CD8-positive, alpha-beta memory T cell (primary cell): ENCODE data around the gene GID8. TPM values are rescaled to one million over a fixed set of nuclear protein-coding genes. Genes with fewer than 3 reads are reported as not detected.
"Not testable (repeated sequence)": the region's sequence is repeated elsewhere in the genome, so short reads cannot be mapped to it uniquely, and the experiment has no call there.

Source experiments
- CTCF ChIA-PET: fragments of 350-600 bp; sonication (Branson Sonifier 250); formaldehyde crosslinking; loops from one replicate; lab custom pipeline; 2021; ENCODE audit warnings: antibody characterized with exemption; lab: Charles Lee
- POLR2A ChIA-PET: fragments of 350-600 bp; sonication (Branson Sonifier 250); formaldehyde crosslinking; loops from one replicate; lab custom pipeline; 2021; ENCODE audit warnings: antibody characterized with exemption; lab: Charles Lee
- DNase-seq, 5 donors: peaks; one replicate each; pipeline versions ENCODE4 v3.0.0 to v3.0.0-alpha.2; 2020 to 2022; ENCODE audit warnings: mixed read lengths in 1 of 5
- H3K27ac ChIP-seq: one replicate; pipeline ENCODE4 v1.7.0; 2013; ENCODE audit warnings: low read depth, mild to moderate bottlenecking, low read length, moderate library complexity
- H3K27me3 ChIP-seq: 2 replicates; pipeline ENCODE4 v1.7.0; 2013; ENCODE audit warnings: low read length, mild to moderate bottlenecking; ENCODE audit not compliant: insufficient read depth, poor library complexity, severe bottlenecking
- H3K36me3 ChIP-seq: 2 replicates; pipeline ENCODE4 v1.7.0; 2013; ENCODE audit warnings: mild to moderate bottlenecking, low read length, moderate library complexity; ENCODE audit not compliant: insufficient read depth
- H3K4me1 ChIP-seq: 2 replicates; pipeline ENCODE4 v1.7.0; 2013; ENCODE audit warnings: mild to moderate bottlenecking, low read length, moderate library complexity; ENCODE audit not compliant: insufficient read depth
- H3K4me3 ChIP-seq: 2 replicates; pipeline ENCODE4 v1.7.0; 2013; ENCODE audit warnings: mild to moderate bottlenecking, low read length
- H3K9me3 ChIP-seq: 2 replicates; pipeline ENCODE4 v1.7.0; 2013; ENCODE audit warnings: mild to moderate bottlenecking, low read length
- H3K27ac Mint-ChIP-seq, 8 donors: one replicate each; pipeline ENCODE4 v1.8.0; 2020 to 2021; ENCODE audit warnings: mixed read lengths in 8 of 8, mild to moderate bottlenecking in 6 of 8, inconsistent platforms in 3 of 8, moderate library complexity in 3 of 8
- H3K27me3 Mint-ChIP-seq, 2 donors: one replicate each; pipeline ENCODE4 v1.8.0; 2020 to 2021; ENCODE audit warnings: mixed read lengths in 2 of 2, mild to moderate bottlenecking in 1 of 2, moderate library complexity in 1 of 2
- H3K36me3 Mint-ChIP-seq, 3 donors: one replicate each; pipeline ENCODE4 v1.8.0; 2020 to 2021; ENCODE audit warnings: mixed read lengths in 3 of 3, inconsistent platforms in 1 of 3, mild to moderate bottlenecking in 1 of 3
- H3K4me1 Mint-ChIP-seq, 3 donors: one replicate each; pipeline ENCODE4 v1.8.0; 2020 to 2021; ENCODE audit warnings: mixed read lengths in 3 of 3, inconsistent platforms in 1 of 3, mild to moderate bottlenecking in 1 of 3
- H3K4me3 Mint-ChIP-seq, 7 donors: one replicate each; pipeline ENCODE4 v1.8.0; 2020 to 2021; ENCODE audit warnings: mixed read lengths in 7 of 7, mild to moderate bottlenecking in 6 of 7, moderate library complexity in 4 of 7, inconsistent platforms in 2 of 7
- H3K9me3 Mint-ChIP-seq, 5 donors: one replicate each; pipeline ENCODE4 v1.8.0; 2020 to 2022; ENCODE audit warnings: mixed read lengths in 5 of 5, mild to moderate bottlenecking in 3 of 5, moderate library complexity in 2 of 5, inconsistent platforms in 1 of 5
- polyA plus RNA-seq: library from polyadenylated mRNA; unstranded; fragments of 300-500 nt; fragmentation: Illumina TruSeq; gene quantifications from one replicate; pipeline ENCODE4 v1.2.3, GENCODE V29; 2021
- total RNA-seq, 2 experiments: library from RNA; stranded (reverse); gene quantifications; one replicate each; pipeline ENCODE4 v1.2.3, GENCODE V29; 2021

The GID8 gene
- total and polyA plus RNA-seq, 3 experiments from 2014 or later = 19.0 to 45.5 (median 44.9) TPM

DNA sequence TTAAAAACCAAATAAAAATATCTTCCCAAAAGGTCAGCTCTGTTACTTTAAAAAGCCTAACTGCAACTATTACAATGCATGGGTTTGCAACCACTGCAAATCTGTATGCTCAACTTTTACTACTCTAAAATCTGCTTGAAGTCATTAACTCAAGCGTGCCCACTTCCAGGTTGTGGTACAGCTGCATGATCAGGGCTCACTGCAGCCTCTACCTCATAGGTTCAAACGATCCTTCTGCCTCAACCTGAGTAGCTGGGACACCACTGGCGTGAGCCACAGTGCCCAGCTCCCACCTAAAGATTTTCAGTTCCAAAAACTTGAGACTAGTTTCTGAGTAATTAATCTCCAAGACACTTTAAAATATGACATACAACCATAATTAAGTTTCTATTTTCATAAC is 19.8 kb upstream of the GID8 start:
- Mint-ChIP-seq H3K4me1 (peaks cover 80 to 95% (median 95%) of the 10 kb centered on the region in 3 donors), H3K27me3 (peaks cover 0 to 2% of the 10 kb centered on the region in 2 donors), H3K27ac (peak overlapping the region; percentile 82 to 95 (median 92)), H3K4me3 (peak overlapping the region; percentile 83 to 87 (median 85)), H3K9me3 (no peaks in the 10 kb centered on the region), H3K36me3 (peaks cover 0 to 28% (median 3%) of the 10 kb centered on the region in 3 donors)
- Histone ChIP-seq H3K36me3 (peaks cover 5% of the 10 kb centered on the region), H3K27ac (no peak overlapping the region), H3K9me3 (no peaks in the 10 kb centered on the region), H3K27me3 (no peaks in the 10 kb centered on the region), H3K4me3 (peak overlapping the region; percentile 10), H3K4me1 (peaks cover 94% of the 10 kb centered on the region)
- DNase-seq = peak in 1 of 5 donors; percentile 67
- CTCF ChIA-PET = interaction anchor here (0.9 to 8.2 kb wide), 7 partner anchors 9 to 91 kb away, joined by 3 to 62 read pairs (median 6); partner anchors contain the start of gene GID8
- POLR2A ChIA-PET = interaction anchor here (0.5 to 1.5 kb wide), 8 partner anchors 9 to 1252 kb away, joined by 3 to 6 read pairs (median 3); partner anchors contain the start of gene GID8

GRCh38 chr20:62918831-62919230 is 19.1 kb upstream of the GID8 start:
- peaks cover 94% of the 10 kb centered on the region for H3K4me1 ChIP-seq
- CTCF ChIA-PET = interaction anchor here (0.9 to 8.2 kb wide), 7 partner anchors 10 to 90 kb away, joined by 3 to 62 read pairs (median 6); partner anchors contain the start of gene GID8

DNA sequence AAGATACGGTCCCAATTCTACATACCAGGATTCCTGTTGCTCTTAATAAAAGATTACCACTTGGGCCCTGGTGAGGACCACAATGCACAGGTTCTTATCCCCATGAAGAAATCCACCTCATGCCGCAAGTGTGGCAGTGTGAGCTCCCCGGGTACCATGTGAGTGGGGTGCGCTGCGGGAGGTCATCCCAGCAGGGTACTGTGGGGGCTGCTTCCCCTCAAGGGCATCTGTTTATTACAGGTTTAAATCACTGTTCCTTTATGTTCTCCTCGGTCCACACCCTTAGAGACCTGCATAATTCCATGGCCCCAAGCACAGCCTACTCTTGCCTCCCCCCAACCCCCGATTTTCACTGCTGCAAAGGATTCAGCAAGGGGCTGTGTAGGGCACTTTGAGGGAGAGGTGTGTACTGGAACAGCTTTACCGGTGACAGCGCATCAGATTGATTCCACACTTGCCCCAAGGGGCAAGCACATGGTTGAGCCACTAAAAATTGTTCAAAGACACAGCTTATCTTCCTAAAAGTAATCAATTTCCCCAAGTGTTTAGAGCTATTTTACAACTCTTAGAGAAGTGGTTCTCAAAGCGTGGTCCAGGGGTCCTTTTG is 17.8 kb upstream of the GID8 start:
- CTCF ChIA-PET = interaction anchor here (0.9 to 8.2 kb wide), 5 partner anchors 9 to 34 kb away, joined by 3 to 62 read pairs (median 4); no protein-coding TSS in a partner anchor
- H3K4me3 ChIP-seq = no peak overlapping the region
- peak overlapping the region; percentile 82 to 95 (median 92) for H3K27ac Mint-ChIP-seq

More at GRCh38 chr20:62918831-62919230, 19.1 kb upstream of the GID8 start:
- DNase-seq = peak; percentile 37 to 69 (median 52)
- Histone ChIP-seq H3K4me3 (peak overlapping the region; percentile 41), H3K9me3 (no peaks in the 10 kb centered on the region), H3K27ac (no peak overlapping the region), H3K36me3 (no peaks in the 10 kb centered on the region), H3K27me3 (no peaks in the 10 kb centered on the region)
- H3K4me1 Mint-ChIP-seq = peaks cover 82 to 97% (median 95%) of the 10 kb centered on the region in 3 donors
- POLR2A ChIA-PET = interaction anchor here (0.8 to 1.5 kb wide), 4 partner anchors 9 to 36 kb away, joined by 3 to 4 read pairs (median 3); partner anchors contain the start of gene GID8
- H3K9me3 Mint-ChIP-seq = no peaks in the 10 kb centered on the region
- peaks cover 0 to 2% of the 10 kb centered on the region in 2 donors for H3K27me3 Mint-ChIP-seq
- peaks cover 0 to 22% (median 3%) of the 10 kb centered on the region in 3 donors for H3K36me3 Mint-ChIP-seq
- peak overlapping the region; percentile 83 to 87 (median 85) for H3K4me3 Mint-ChIP-seq
- H3K27ac Mint-ChIP-seq = peak overlapping the region; percentile 48 to 95 (median 92)

GRCh38 chr20:62921119-62921687 is 16.7 kb upstream of the GID8 start:
- Histone ChIP-seq H3K4me3 (no peak overlapping the region), H3K27ac (no peak overlapping the region)

More for the DNA sequence above, 17.8 kb upstream of the GID8 start:
- DNase-seq = no peak
- Histone ChIP-seq H3K27me3 (no peaks in the 10 kb centered on the region), H3K36me3 (no peaks in the 10 kb centered on the region), H3K9me3 (no peaks in the 10 kb centered on the region), H3K4me1 (peaks cover 96% of the 10 kb centered on the region), H3K27ac (no peak overlapping the region)
- no peaks in the 10 kb centered on the region for H3K9me3 Mint-ChIP-seq
- H3K36me3 Mint-ChIP-seq = peaks cover 0 to 15% (median 3%) of the 10 kb centered on the region in 3 donors
- H3K27me3 Mint-ChIP-seq = peaks cover 0 to 2% of the 10 kb centered on the region in 2 donors
- peak overlapping the region; percentile 68 to 87 (median 85) for H3K4me3 Mint-ChIP-seq
- peaks cover 83 to 97% (median 95%) of the 10 kb centered on the region in 3 donors for H3K4me1 Mint-ChIP-seq
- POLR2A ChIA-PET = interaction anchor here (0.7 kb wide), 1 partner anchor 105 kb away, joined by 3 read pairs; no protein-coding TSS in a partner anchor

DNA sequence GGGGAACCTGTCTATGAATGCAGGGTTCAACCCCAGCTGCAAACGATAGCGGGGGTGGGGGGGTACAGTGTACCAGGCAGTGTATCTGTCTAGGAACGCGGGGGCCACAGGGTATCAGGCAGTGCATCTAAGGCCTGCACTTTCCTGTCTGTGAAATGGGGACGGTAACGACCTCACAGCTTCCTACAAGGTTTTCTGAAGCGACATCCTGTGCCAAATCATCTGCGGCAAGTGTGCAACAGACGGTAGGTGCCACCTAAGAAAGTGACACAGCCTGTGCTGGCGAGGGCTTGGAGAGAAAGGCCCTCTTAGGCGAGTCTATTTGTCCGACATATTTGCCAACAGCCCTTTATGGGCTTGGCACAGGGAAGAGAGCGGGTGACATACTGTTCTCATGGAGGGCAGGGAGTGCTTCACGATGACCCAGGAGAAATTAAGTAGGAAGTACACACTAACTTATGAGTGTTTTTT is 15.5 kb upstream of the GID8 start:
- H3K36me3 ChIP-seq = no peaks in the 10 kb centered on the region
- H3K4me1 Mint-ChIP-seq = peaks cover 75 to 88% (median 87%) of the 10 kb centered on the region in 3 donors
- peak overlapping the region; percentile 47 to 99 (median 98) for H3K27ac Mint-ChIP-seq
- ChIA-PET CTCF (interaction anchor here (1.4 to 1.6 kb wide), 2 partner anchors 14 to 20 kb away, joined by 3 to 5 read pairs; no protein-coding TSS in a partner anchor), POLR2A (interaction anchor here (1.0 kb wide), 1 partner anchor 17 kb away, joined by 8 read pairs; no protein-coding TSS in a partner anchor)
- H3K36me3 Mint-ChIP-seq = peaks cover 0 to 16% (median 3%) of the 10 kb centered on the region in 3 donors
- H3K27me3 Mint-ChIP-seq = peaks cover 0 to 3% of the 10 kb centered on the region in 2 donors
- DNase-seq = peak in 4 of 5 donors; percentile 46 to 68 (median 55)
- H3K27me3 ChIP-seq = no peaks in the 10 kb centered on the region
- H3K9me3 Mint-ChIP-seq = no peaks in the 10 kb centered on the region
- H3K27ac ChIP-seq = peak overlapping the region; percentile 14
- no peak overlapping the region for H3K4me3 ChIP-seq
- peak overlapping the region; percentile 82 to 98 (median 91) for H3K4me3 Mint-ChIP-seq
- no peaks in the 10 kb centered on the region for H3K9me3 ChIP-seq
- H3K4me1 ChIP-seq = peaks cover 83% of the 10 kb centered on the region

More at GRCh38 chr20:62921119-62921687, 16.7 kb upstream of the GID8 start:
- DNase-seq = peak; percentile 58 to 74 (median 63)
- Mint-ChIP-seq H3K4me1 (peaks cover 76 to 90% (median 89%) of the 10 kb centered on the region in 3 donors), H3K9me3 (no peaks in the 10 kb centered on the region), H3K36me3 (peaks cover 0 to 21% (median 3%) of the 10 kb centered on the region in 3 donors), H3K4me3 (peak overlapping the region; percentile 73 to 90 (median 82)), H3K27me3 (peaks cover 0 to 3% of the 10 kb centered on the region in 2 donors), H3K27ac (peak overlapping the region; percentile 85 to 95 (median 93))
- CTCF ChIA-PET = interaction anchor here (0.8 to 8.2 kb wide), 9 partner anchors 8 to 56 kb away, joined by 3 to 62 read pairs (median 3); no protein-coding TSS in a partner anchor
- peaks cover 85% of the 10 kb centered on the region for H3K4me1 ChIP-seq
- H3K27me3 ChIP-seq = no peaks in the 10 kb centered on the region
- POLR2A ChIA-PET = interaction anchor here (1.0 kb wide), 1 partner anchor 21 kb away, joined by 3 read pairs; no protein-coding TSS in a partner anchor
- no peaks in the 10 kb centered on the region for H3K9me3 ChIP-seq
- no peaks in the 10 kb centered on the region for H3K36me3 ChIP-seq

- H3K4me1 Mint-ChIP-seq = peaks cover 75 to 88% (median 87%) of the 10 kb centered on the region in 3 donors
- not testable (repeated sequence) for H3K27me3 ChIP-seq, H3K9me3 Mint-ChIP-seq, H3K36me3 ChIP-seq, DNase-seq, H3K9me3 ChIP-seq, H3K27me3 Mint-ChIP-seq
- CTCF ChIA-PET = interaction anchor here (1.4 to 1.6 kb wide), 3 partner anchors 14 to 21 kb away, joined by 3 to 7 read pairs (median 5); no protein-coding TSS in a partner anchor
- peaks cover 0 to 16% (median 3%) of the 10 kb centered on the region in 3 donors for H3K36me3 Mint-ChIP-seq
- H3K27ac ChIP-seq = peak overlapping the region; percentile 14
- POLR2A ChIA-PET = interaction anchor here (1.0 kb wide), 1 partner anchor 16 kb away, joined by 8 read pairs; no protein-coding TSS in a partner anchor
- H3K4me1 ChIP-seq = peaks cover 83% of the 10 kb centered on the region
- H3K4me3 Mint-ChIP-seq = peak overlapping the region; percentile 84 to 98 (median 93)
- H3K4me3 ChIP-seq = peak overlapping the region; percentile 6
- H3K27ac Mint-ChIP-seq = peak overlapping the region; percentile 47 to 99 (median 98)
Measured at GRCh38 chr20:62923059-62923668, 14.8 kb upstream of the GID8 start.
